GM12875 (cell line): ENCODE results near the gene ATP8B4.

ENCODE experiments used
- H3K4me3 ChIP-seq: one replicate; pipeline ENCODE4 v1.5.1; 2011; ENCODE audit warnings: low read depth, low read length, control low read depth
- CTCF ChIP-seq: IDR thresholded peaks from 2 replicates; pipeline ENCODE4 v1.5.1; 2011; ENCODE audit warnings: low read depth, mild to moderate bottlenecking, control low read depth, inconsistent platforms, low read length, moderate library complexity, borderline replicate concordance; ENCODE audit not compliant: insufficient read depth

ATP8B4 gene

GRCh38 chr15:49904296-49904695 lies 214.7 kb downstream of the ATP8B4 start:
- no peak overlapping the region for H3K4me3 ChIP-seq
- no peak for TF ChIP-seq CTCF

- TF ChIP-seq CTCF = no peak
- no peak overlapping the region for H3K4me3 ChIP-seq
Observed at GRCh38 chr15:49902685-49903501, 216.1 kb downstream of the ATP8B4 start.

GRCh38 chr15:49901996-49902684 lies 216.9 kb downstream of the ATP8B4 start:
- no peak for TF ChIP-seq CTCF
- H3K4me3 ChIP-seq = no peak overlapping the region

GRCh38 chr15:49901321-49901720 lies 217.7 kb downstream of the ATP8B4 start:
- no peak for TF ChIP-seq CTCF
- no peak overlapping the region for H3K4me3 ChIP-seq

GRCh38 chr15:49900903-49901235 lies 218.2 kb downstream of the ATP8B4 start:
- no peak for TF ChIP-seq CTCF
- no peak overlapping the region for H3K4me3 ChIP-seq

GRCh38 chr15:49900006-49900902 lies 218.8 kb downstream of the ATP8B4 start:
- no peak for TF ChIP-seq CTCF
- H3K4me3 ChIP-seq = no peak overlapping the region
